GOT3 (cell line): ENCODE results near the gene CALD1.
A peak's percentile ranks its signal among the peaks of the same experiment; 100 is the strongest.

Experiments used
- DNase-seq: peaks from one replicate; lab custom pipeline; 2025; ENCODE audit warnings: mixed read lengths; lab: John Stamatoyannopoulos, UW

CALD1 gene

DNA sequence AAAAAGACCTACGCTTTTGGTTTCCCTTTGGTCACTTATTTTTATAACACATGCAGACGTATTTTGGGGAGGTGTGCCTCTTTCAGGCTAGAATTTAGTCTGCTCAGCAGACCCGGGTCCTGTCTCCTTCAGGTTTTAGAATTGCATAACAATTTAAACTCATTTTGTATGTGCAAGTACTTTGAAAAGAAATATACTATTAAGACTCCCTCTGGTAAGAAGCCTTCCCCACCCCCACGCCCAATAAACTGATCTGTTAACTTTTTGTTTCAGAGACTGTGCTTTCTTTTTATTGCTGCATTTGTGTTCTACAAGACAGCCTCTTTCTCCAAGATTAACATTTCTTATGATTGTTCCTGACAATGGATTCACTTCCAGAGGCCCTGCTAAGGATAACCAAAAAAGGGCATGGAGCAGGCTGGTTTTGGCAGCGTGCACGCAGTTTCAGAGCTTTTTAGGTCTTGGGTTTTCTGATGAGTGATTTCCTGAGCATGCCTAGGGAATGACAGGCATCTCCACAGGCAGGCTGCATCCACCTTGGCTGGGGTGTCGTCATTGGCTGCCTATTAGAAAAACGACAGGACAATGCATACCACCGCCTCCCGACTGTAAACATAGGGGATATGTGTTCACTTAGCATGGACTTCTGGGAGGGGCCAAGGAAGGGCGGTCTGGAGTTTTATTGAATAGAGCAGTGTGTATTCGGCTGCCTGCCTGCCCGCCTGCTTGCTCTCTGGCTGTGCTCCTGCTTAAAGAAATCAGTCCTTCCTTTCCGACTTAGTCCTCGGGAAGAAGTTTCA, at the start of gene CALD1:
Gene CALD1, plus strand, starts transcription at position 694 of the 800 bp plus-strand sequence. CDS start 88,100 bp downstream, outside the sequence.
- peak; percentile 76 for DNase-seq

GRCh38 chr7:134729895-134730294, 49.5 kb upstream of the CALD1 start:
- no peak for DNase-seq

GRCh38 chr7:134730411-134730829, 49.0 kb upstream of the CALD1 start:
- DNase-seq, result no peak

DNA sequence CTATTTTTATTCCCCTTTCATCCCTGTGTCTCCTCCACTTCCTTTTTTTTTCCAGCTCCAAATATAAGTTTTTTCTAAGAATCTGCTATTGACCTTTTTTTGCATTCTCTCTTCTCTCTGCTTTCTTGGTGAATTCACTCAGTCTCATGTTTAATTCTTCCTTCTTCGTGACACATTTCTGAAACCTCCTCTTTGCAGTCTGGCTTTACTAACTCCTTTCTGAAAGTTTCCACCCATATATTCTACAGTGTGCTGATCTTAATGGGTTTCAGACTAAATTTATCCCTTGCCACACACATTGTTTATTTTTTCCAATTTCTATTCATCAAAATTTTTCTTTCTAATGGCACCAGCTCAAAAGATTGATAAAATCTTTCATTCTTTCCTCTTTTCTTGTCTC, 47.8 kb upstream of the CALD1 start:
- no peak for DNase-seq

- no peak for DNase-seq
Measured at GRCh38 chr7:134732728-134733127, 46.7 kb upstream of the CALD1 start.

DNA sequence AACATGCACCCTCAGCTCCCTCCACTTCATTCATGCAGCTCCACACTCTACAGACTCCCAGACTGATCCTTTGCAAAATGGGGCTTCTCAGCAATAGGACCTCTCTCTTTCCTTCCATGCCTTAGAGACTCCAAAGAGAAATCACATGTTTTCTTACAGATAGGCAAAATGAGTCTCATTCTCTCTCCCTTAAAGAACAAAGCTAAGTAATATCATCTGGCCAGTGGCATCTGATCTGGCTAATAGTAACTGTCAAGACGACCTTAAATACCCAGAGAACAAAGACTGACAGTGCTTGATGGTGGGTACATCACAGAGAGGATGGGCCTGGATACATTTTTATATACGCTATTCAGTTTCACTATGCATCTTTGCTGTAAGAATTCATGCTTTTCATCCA, 43.1 kb upstream of the CALD1 start:
- DNase-seq, result no peak

DNA sequence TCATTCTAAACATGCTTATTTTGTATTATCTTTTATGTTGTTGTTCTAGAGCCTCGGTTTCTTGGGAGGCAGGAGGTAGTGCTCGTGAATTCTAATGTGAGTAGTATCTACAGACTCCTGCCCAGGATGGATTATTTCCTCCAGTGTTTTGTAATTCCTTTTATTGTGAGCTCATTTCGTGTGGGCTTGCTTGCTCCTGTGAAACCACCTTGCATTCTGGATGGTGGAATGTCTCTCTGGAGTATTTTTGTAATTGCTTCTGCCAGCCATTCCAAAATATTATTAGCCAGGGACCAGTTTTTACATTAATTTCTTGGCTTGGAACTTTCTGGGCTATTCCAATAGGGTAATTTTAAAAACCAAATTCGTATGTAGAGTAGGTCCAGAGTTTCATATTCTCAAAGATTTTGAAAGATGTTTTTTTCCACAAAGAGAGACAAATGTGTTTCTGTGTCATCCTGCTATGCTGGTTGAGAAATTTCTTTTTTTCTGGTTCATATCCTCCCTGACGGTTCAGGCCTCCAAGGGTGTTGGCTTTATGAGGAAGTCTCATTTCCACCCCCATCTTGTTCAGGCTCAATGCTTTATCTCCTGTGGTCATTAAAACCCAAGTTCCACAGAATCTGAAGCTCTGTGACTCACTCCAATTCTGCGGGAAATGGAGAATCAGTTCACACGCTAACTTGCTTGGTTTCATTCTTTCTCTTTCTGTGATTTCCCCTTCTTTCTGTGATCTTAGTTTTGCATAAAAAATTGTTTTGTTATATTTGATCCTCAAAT, 41.7 kb upstream of the CALD1 start:
- no peak for DNase-seq

DNA sequence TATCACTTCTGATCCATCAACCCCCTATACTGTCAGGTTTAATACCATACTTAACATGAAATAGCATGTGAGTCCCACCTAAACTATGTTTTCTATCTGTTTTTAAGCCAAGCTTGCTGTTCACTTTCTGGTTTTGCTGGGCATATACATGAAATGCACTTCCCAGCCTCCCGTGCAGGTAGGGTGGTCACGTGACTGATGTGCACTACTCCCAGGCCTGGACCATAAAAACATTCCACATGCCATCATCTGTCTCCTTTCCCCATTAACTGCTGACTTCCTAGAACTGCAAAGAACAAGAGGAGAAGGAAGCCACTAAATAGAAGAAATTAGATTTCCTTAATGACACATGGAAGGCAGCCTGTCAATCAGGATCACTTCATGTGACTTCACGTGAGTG, 40.1 kb upstream of the CALD1 start:
- no peak for DNase-seq

DNA sequence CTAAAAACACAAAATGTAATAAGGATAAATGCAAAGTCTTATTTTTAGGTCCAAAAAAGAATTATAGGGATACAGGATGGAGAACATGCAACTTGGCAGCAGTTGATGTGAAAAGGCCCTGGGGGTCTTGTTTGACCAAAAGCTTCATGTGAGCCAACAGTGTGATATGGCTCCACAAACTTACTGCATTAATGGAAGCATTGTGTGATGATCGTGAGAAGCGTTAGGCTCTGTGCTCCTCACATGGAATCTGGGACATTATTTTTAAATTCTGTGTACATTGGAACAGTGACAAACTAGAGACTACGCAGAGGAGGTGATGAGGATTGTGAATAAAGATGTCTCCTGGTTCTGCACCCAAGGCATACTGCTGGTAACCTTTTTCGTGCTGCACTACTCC, 39.1 kb upstream of the CALD1 start:
- no peak for DNase-seq

GRCh38 chr7:134741907-134742635, 37.4 kb upstream of the CALD1 start:
- no peak for DNase-seq

DNA sequence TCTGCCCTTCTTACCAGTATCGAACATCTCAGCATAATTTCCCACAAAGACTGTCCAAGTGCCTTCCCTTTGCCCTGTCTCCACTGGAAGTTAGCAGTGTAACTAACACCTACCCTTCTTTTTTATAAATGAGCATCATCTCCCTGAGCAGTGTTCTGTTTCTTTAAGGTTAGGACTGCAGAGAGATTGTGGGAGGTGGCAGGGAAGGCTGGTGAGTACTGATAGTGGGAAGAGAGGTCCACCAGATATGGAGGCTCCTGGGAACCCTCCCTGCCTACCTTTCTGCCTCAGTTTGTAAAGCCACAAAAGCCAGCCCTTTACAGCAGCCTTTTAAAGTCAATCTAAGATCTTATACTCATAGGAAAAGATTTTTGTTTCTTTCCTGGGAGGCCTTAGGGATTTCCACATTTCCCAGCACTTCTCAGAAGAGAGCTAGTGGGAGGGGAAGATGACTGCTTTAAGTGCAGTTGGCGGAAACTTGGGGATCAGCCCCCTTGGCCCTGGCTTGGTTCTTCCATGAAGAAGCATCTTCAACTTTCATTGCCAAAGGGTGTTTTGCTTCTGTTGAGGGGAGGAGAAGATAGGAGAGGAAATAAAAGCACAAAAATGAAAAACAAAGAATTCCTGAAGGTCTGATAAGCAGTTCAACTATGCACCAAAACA, 36.6 kb upstream of the CALD1 start:
- no peak for DNase-seq

DNA sequence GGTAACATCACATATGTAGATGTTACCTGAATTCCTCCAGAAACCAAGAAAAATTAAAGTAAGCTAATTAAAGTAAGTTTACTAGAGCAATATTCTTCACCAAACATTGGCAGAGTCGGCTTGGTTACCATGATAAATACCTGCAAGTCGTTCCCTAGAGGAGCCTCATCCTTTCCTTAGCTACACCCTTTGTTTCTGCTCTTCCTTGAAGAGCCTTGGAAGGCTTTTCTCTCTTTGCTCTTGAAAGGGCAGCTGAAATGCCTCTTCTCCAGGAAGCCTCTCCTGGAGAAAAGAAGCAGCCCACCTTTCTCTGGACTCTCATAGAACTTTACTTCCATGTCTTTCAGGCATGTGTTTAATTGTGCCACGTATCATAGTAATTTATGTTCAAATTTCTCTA, 34.9 kb upstream of the CALD1 start:
- no peak for DNase-seq

- no peak for DNase-seq
Measured at GRCh38 chr7:134747326-134747725, 32.1 kb upstream of the CALD1 start.

DNA sequence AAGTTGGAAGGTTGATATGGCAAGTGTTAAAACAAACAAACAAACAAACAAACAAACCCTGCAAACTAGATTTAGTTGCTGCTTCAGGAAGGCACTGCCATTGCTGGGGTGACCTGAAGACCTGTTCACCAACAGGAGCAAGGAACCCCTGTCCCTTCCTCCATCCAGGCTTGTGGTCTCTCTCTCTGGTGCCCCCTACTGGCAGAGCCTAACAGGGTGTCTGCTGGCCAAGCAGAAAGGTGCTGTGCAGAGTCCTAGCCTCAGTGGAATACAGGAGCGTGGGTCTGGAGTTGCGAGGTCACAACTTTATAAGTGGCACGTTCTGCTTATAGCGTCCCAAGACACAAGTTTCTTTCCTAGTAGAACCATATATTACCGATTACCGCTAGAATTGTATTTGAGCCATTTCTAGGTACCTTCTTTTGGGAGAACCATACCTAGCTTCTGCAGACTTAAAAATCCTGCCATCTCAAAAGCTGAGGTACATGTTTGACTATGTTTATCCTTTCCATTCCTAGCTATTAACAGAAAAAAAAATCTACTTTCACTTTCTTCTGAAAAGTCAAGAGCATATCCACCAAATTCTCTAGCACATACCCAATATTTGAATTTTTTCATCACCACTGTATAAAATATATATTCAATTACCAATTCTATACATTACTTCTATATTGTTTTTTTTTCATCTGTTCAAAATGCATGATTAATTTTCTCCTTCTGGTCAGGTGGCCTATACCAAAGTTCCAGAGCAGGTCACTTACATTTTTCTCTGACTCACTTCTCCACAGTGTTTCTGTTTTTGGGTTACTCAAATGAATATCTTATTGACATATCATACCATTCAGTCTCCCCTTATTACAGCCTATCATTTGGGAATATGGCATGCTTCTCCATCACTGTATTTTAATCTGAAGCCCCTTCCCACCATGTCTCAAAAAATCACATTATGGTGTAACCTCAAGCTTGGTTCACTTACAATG, 29.1 kb upstream of the CALD1 start:
- no peak for DNase-seq

- DNase-seq, result no peak
Measured at GRCh38 chr7:134752006-134752760, 27.3 kb upstream of the CALD1 start.

DNA sequence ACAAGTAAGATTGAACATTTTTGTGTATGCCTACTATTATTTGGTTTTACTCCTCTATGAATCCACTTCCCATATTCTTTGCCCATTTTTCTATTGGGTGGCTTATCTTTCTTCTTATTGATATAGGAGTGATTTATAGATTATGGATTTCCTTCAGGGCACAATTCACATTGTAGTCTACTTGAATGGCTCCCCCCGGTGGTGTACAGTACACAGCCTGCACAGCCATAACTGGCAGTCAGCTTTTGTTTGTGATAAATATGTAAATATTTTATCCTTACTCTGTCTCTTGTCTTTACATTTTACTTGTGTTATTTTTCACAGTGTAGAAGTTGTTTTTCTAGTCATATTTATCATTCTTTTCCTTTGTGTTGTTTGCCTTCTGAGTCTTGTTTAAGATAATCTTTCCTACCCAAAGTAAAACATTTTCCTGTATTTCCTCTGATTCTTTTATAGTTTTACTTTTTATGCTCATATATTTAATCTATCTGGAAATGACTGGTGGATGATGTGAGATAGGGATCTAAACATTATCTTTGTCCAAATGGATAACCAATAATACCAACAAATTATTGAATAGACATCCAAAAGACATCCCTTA, 23.9 kb upstream of the CALD1 start:
- DNase-seq, result no peak

- DNase-seq, result no peak
Measured at GRCh38 chr7:134757938-134758337, 21.5 kb upstream of the CALD1 start.

DNA sequence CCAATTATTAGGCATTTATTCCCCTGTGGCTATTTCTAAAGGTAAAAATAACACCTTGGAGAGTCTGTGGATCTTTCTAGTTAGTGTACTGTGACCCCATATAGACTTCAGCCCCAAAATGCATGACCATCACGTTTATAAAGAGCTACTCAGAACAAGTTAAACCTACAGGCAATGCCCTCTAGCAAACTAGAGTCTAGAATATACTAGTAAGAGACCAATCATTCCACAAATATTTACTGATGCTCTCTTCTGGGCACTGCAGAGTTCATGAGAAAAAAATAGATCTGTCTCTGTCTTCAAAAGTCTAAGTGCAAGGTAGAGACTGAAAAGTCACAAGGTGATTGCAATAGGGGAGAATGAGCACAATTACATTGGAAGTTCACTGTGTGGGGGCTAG, 20.5 kb upstream of the CALD1 start:
- DNase-seq, result no peak

- no peak for DNase-seq
Measured at GRCh38 chr7:134761266-134761665, 18.2 kb upstream of the CALD1 start.

- DNase-seq, result no peak
Measured at GRCh38 chr7:134763960-134764359, 15.5 kb upstream of the CALD1 start.
